Body of pancreas (tissue), 4 donors: ENCODE measurements around the gene DPEP1.

Experiments
- POLR2A ChIP-seq, 3 donors: fragments of 450-650 bp; IDR thresholded peaks; one replicate each; pipeline ENCODE4 v1.6.1; 2016; ENCODE audit warnings: antibody characterized with exemption in 3 of 3, mild to moderate bottlenecking in 2 of 3
- TF ChIP-seq, protein P1 (sequence below), 7 experiments: fragments of 450-650 bp in 4 of 7; fragments of 200-600 bp in 3 of 7; sonication (generic) in 3 of 7; IDR thresholded peaks; one replicate each; pipeline ENCODE4 v1.5.1; 2016 to 2019; ENCODE audit warnings: antibody characterized with exemption in 7 of 7

DNA sequence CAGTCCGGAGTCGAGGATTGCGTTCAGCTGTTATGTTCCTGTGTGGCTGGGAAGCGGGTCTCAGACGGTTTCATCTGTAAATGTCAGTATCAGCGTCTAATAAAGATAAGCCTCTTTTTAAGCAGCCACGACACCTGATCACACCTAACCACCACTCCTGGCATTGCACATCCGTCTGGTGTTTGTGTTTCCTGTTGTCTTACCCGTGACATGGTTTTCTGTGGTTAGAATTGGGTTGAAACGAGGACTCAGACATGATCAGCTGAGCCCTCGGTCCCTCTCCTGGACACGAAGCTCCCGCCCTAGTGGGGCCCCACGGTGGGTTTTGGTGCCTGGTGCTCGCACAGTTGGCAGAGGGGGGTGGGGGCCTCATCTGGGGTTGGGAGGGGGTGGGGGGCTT lies 19.6 kb upstream of the DPEP1 start:
- TF ChIP-seq, protein P1, sequence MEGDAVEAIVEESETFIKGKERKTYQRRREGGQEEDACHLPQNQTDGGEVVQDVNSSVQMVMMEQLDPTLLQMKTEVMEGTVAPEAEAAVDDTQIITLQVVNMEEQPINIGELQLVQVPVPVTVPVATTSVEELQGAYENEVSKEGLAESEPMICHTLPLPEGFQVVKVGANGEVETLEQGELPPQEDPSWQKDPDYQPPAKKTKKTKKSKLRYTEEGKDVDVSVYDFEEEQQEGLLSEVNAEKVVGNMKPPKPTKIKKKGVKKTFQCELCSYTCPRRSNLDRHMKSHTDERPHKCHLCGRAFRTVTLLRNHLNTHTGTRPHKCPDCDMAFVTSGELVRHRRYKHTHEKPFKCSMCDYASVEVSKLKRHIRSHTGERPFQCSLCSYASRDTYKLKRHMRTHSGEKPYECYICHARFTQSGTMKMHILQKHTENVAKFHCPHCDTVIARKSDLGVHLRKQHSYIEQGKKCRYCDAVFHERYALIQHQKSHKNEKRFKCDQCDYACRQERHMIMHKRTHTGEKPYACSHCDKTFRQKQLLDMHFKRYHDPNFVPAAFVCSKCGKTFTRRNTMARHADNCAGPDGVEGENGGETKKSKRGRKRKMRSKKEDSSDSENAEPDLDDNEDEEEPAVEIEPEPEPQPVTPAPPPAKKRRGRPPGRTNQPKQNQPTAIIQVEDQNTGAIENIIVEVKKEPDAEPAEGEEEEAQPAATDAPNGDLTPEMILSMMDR (IDR thresholded peaks at IDR 0.05), result no peak
- TF ChIP-seq POLR2A (IDR thresholded peaks at IDR 0.05), result no peak
